ENCODE data around the gene KRTAP4-8.
"Not testable (repeated sequence)": the region's sequence is repeated elsewhere in the genome, so short reads cannot be mapped to it uniquely, and the experiment has no call there.

The KRTAP4-8 gene

DNA sequence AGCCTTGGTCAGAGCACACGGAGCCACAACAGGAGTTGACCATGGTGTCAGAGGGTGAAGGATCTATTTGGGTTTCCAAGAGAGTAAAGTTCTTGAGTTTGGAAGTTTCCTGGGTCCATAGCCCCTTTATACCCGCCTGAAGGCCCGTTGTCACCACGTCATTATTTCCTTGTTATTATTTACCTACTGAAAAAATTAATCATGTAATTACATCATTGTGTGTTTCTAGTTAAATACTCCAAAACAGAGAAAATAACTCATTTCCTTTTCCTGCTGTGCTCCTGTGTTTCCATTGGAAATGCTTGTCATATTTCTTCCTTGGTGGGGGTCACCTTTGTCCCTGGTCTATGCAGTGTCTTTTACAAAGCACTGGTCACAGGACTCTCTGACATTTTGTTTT is at the start of gene KRTAP4-8:
KRTAP4-8 (minus strand) TSS at position 101 of the 400 bp plus-strand sequence; CDS start at position 43, 58 bp downstream.
- DNase-seq = no peak

- DNase-seq = no peak
Observed at GRCh38 chr17:41145261-41145660, 47.3 kb upstream of the KRTAP4-8 start.

DNA sequence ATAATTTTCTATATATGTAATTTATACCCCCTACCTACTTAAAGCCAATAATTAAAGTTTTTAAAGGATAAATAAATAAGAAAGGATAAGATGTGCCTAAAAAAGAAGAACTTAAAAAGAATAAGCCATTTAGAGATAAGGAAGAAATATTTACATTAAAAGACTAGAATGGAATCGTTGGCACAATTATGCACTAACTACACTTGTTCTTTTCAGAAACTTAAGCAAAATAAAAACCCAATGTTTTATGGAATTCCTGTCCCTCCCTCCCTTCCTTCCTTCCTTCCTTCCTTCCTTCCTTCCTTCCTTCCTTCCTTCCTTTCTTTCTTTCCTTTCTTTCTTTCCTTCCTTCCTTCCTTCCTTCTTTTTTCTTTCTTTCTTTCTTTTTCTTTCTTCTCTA is 46.9 kb upstream of the KRTAP4-8 start:
- no peak for DNase-seq

GRCh38 chr17:41141361-41141760 is 43.4 kb upstream of the KRTAP4-8 start:
- no peak for DNase-seq

DNA sequence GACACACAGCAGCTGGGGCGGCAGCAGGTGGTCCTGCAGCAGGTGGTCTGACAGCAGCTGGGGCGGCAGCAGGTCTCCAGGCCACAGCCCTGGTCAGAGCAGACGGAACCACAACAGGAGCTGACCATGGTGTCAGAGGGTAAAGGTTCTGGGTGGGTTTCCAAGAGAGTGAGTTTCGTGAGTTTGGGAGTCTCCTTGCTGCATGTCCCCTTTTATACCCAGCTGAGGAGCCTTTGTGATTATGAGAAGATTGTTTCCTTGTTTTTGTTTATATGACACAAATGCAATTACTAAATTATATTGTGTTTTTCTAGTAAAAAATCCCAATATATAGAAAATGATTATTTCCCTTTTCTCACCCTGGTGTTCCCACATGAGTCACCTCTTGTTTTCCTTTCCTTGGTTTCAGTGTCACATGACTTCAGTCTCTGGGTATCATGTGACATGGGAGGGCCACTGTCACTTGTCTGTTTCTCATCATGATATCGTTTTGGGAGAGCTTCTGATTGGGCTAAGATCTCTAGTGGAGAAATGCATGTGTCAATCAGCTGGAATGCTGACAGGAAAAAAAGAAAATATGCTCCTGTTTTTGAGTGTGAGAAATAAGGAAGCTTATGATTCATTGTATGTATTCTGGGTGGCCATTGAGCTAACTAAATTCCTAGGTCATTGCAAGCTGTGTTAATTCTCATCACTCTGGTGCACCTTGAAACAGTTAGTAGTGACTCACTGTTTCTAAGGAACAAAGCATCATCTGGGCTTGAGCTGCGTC is 42.6 kb upstream of the KRTAP4-8 start, which contains the start of gene KRTAP4-6:
KRTAP4-6 (minus strand) TSS at position 185 of the 772 bp plus-strand sequence; CDS start at position 128, 57 bp downstream.
- no peak for DNase-seq

- not testable (repeated sequence) for DNase-seq
Observed at GRCh38 chr17:41139865-41140264, 41.9 kb upstream of the KRTAP4-8 start.

DNA sequence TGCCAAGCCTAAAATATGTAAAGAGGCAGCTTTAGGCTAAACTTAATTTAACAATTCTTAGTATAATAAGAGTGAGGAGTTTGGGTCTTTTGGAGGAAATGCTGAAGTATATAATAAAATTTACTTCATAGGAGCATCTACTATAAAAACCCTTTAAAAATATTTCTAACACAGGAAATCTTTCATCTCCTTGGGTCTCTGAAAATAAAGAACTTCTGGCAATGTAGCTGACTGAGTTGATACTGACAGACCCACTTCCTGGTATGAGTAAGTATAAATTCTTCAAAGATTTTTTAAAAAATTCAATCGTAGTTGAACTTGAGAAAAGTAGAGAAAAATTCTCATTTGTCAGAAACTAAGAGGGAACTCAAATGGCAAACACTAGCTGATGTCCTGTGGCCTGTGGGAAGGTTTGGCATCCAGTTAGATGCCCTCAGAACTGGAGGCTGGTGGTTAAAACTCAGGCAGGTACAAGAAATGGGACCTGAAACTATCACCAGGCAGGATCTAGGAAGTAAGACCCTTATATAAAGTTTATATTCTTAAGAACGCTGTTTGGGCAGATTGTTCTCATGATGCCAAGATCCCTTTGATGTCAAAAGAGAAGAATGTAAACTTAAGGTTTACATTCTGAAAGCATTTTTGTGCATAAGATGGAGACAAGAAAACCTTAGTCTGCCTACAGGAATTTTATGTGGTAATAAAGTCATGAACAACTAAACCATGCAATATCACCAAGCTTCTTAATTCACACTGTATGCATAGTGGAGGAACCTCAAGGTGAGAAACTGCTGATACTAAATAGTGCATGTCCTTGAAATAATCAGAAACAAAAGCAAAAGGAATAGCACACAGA is 36.2 kb upstream of the KRTAP4-8 start:
- DNase-seq = no peak

- no peak for DNase-seq
Observed at GRCh38 chr17:41131979-41132378, 34.0 kb upstream of the KRTAP4-8 start.

GRCh38 chr17:41127371-41127770 is 29.4 kb upstream of the KRTAP4-8 start:
- DNase-seq = no peak

DNA sequence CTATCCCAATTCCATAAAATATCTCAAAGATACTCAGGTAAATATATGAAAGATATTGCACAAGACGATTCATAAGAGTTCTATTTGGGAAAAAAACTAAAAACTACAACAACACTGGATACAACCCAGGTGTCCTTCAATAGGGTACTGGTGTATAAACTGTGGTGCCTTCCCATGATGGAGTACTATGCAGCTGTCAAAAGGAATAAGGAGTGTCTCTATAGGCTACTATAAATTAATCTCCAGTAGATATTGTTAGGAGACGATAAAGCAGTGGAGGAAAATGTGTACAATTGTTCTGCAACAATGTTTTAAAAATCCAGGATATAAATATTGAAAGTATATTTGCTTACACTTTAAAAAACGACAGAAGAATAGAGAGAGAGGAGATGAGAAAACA is 28.5 kb upstream of the KRTAP4-8 start:
- no peak for DNase-seq

DNA sequence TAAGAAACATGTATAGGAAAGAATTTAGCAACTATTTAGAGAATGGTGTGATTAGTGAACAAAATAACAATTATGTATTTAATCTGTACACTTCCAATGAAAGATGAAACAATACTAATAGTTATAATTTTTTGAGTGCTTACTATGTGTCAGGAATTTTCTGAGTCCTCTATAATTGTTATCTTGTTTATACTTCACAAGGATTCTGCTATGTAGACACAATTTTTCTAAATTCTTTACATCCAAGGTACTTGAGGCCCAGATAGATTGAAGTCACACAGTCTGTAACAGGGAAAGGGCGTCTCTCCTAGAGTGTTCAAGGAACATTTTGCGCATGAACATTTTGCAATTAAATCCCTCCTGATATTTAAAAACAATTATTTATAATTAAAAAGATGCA is 27.1 kb upstream of the KRTAP4-8 start:
- no peak for DNase-seq

DNA sequence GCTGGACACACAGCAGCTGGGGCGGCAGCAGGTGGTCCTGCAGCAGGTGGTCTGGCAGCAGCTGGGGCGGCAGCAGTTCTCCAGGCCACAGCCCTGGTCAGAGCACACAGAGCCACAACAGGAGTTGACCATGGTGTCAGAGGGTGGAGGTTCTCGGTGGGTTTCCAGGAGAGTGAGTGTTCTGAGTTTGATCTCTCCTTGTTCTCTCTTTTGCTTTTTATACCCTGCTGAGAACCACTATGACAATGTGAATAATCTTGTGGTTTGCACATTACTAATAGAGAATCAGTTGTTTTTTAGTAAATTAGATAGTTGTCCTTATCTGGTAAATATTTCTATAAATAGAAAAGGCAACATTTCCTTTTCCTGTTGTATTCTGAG is 26.0 kb upstream of the KRTAP4-8 start, which contains the start of gene KRTAP4-12:
KRTAP4-12 (minus strand) TSS at position 192 of the 381 bp plus-strand sequence; CDS start at position 132, 60 bp downstream.
- DNase-seq = not testable (repeated sequence)

DNA sequence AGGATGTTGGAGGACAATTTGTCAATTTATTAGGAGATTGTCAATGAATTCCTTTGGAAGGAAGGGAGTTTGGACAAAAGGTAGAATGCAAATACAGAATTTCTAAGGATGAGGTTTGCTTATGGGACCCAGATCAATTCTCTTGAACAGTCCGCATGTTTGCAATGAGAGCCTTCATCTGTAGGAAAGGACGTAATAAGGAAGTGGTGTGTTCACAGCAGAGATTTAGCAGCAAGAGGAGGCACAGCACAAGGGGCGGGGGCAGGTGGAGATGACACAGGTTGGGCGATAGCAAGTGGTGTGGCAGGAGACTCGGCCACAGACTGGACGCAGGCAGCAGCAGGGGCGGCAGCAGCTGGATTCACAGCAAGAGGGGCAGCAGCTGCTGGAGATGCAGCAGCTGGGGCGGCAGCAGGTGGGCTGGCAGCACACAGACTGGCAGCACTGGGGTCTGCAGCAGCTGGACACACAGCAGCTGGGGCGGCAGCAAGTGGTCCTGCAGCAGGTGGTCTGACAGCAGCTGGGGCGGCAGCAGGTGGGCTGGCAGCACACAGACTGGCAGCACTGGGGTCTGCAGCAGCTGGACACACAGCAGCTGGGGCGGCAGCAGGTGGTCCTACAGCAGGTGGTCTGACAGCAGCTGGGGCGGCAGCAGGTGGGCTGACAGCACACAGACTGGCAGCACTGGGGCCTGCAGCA is 25.5 kb upstream of the KRTAP4-8 start:
- not testable (repeated sequence) for DNase-seq

DNA sequence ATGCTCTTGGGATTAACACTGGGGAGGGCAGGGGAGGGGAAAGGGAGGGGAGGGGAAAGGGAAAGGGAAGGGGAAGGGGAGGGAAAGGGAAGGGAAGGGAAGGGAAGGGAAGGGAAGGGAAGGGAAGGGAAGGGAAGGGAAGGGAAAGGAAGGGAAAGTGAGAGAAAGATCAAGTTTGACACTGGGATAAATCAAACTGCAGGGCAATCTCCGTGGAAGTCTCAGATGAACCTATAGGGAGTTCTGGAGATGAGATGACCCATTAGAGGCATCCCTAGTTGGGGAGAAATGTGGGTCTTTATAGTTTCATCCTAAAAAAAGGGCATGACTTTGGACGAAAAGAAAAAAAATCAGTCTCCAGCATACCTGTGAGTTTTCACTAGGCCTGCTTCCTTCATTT is 23.8 kb upstream of the KRTAP4-8 start:
- DNase-seq = no peak

DNA sequence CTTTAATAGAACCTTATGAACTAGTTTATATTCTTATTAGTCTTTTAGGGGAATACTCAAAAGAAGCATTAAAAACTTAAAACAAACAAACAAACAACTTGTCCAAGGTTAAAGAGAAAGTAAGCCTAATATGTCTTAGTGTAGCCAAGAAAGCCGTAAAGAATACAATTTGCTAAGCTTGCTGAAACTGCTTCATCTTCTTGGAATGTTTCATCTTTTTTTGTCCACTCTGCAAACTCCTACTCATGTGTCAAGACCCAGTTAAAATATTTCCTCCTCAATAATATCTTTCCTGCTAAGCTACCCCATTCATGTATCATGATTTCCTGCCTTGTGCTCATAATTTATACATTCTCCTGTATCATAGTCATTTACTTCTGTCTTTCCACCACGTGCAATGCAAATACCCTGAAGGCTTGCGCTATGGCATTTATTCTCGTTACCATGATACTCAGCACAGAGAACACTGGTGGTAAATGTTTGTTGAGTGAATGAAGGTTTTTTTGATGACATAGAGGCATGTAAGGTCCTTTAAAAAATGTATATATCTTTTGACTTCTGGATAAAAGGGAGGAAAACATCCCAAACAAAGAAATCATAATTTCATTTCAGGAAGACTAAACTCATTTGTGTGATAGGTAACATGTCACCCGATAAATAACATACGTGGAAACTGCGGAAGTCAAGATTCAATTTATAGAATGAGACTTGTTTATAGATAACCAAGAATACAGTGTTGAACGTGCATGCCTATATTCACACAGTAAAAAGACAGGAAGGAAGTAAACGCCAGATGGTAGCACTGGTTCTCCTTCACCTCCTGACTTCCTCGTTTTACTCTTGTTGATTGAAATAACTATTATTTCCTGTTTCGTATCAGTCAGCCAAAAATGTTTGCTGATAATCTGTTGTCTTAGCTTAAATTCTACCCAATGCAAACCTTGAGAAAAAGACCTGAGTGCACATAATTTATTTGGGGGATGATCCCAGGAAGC is 22.1 kb upstream of the KRTAP4-8 start:
- not testable (repeated sequence) for DNase-seq

- DNase-seq = no peak
Observed at GRCh38 chr17:41118721-41119120, 20.8 kb upstream of the KRTAP4-8 start.

DNA sequence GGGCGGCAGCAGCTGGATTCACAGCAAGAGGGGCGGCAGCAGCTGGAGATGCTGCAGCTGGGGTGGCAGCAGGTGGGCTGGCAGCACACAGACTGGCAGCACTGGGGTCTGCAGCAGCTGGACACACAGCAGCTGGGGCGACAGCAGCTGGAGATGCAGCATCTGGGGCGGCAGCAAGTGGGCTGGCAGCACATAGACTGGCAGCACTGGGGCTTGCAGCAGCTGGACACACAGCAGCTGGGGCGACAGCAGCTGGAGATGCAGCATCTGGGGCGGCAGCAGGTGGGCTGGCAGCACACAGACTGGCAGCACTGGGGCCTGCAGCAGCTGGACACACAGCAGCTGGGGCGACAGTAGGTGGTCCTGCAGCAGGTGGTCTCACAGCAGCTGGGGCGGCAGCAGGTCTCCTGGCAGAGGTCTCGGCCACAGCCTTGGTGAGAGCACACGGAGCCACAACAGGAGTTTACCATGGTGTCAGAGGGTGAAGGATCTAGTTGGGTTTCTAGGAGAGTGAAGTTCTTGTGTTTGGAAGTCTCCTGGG is 20.0 kb upstream of the KRTAP4-8 start, which contains the start of gene KRTAP4-11:
KRTAP4-11 (minus strand) TSS at position 528 of the 541 bp plus-strand sequence; CDS start at position 470, 58 bp downstream.
- not testable (repeated sequence) for DNase-seq

GRCh38 chr17:41116297-41116696 is 18.4 kb upstream of the KRTAP4-8 start:
- no peak for DNase-seq

- DNase-seq = no peak
Observed at GRCh38 chr17:41111151-41111885, 13.4 kb upstream of the KRTAP4-8 start.

- DNase-seq = not testable (repeated sequence)
Observed at GRCh38 chr17:41108728-41109386, 10.9 kb upstream of the KRTAP4-8 start.

Data from 8988T (cell line).